ENCODE measurements around the gene KMT2C. TPM values are rescaled to one million over a fixed set of nuclear protein-coding genes. Genes with fewer than 3 reads are reported as not detected.
"Not testable (repeated sequence)": the region's sequence is repeated elsewhere in the genome, so short reads cannot be mapped to it uniquely, and the experiment has no call there.

KMT2C gene
- total and polyA plus RNA-seq, 10 donors: 5.3 to 147 (median 107) TPM

- Histone ChIP-seq H3K27me3 (replicated peaks in 1 of 7) (no peaks in the 10 kb centered on the region), H3K36me3 (peaks cover 0 to 98% (median 24%) of the 10 kb centered on the region in 6 donors), H3K4me1 (no peaks in the 10 kb centered on the region), H3K27ac (no peak overlapping the region), H3K4me3 (no peak overlapping the region), H3K9me3 (no peaks in the 10 kb centered on the region)
- TF ChIP-seq, protein P1, sequence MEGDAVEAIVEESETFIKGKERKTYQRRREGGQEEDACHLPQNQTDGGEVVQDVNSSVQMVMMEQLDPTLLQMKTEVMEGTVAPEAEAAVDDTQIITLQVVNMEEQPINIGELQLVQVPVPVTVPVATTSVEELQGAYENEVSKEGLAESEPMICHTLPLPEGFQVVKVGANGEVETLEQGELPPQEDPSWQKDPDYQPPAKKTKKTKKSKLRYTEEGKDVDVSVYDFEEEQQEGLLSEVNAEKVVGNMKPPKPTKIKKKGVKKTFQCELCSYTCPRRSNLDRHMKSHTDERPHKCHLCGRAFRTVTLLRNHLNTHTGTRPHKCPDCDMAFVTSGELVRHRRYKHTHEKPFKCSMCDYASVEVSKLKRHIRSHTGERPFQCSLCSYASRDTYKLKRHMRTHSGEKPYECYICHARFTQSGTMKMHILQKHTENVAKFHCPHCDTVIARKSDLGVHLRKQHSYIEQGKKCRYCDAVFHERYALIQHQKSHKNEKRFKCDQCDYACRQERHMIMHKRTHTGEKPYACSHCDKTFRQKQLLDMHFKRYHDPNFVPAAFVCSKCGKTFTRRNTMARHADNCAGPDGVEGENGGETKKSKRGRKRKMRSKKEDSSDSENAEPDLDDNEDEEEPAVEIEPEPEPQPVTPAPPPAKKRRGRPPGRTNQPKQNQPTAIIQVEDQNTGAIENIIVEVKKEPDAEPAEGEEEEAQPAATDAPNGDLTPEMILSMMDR (IDR thresholded peaks at IDR 0.05 in 8 of 11, conservative IDR thresholded peaks at IDR 0.05 in 3 of 11): no peak
- TF ChIP-seq POLR2A (IDR thresholded peaks at IDR 0.05) (no peak), POLR2AphosphoS5 (IDR thresholded peaks at IDR 0.05) (no peak)
- intact Hi-C loops (cut with DNase I; ENCODE audit: low total_unique reads): no loop called here
- no peak for DNase-seq
Observed at GRCh38 chr7:152231089-152231488, 204.7 kb downstream of the KMT2C start.

- H3K27ac ChIP-seq; DNase-seq; H3K4me1 ChIP-seq; H3K9me3 ChIP-seq; H3K27me3 ChIP-seq (replicated peaks in 1 of 7); H3K4me3 ChIP-seq; intact Hi-C loops (cut with DNase I; ENCODE audit: low total_unique reads): not testable (repeated sequence)
- 94 to 98% (median 96%) methylated on average over 5 of the region's 5 CpGs for WGBS, 5 donors
- peaks cover 0 to 96% (median 42%) of the 10 kb centered on the region in 6 donors for H3K36me3 ChIP-seq
Observed at GRCh38 chr7:152219556-152219955, 216.2 kb downstream of the KMT2C start.

DNA sequence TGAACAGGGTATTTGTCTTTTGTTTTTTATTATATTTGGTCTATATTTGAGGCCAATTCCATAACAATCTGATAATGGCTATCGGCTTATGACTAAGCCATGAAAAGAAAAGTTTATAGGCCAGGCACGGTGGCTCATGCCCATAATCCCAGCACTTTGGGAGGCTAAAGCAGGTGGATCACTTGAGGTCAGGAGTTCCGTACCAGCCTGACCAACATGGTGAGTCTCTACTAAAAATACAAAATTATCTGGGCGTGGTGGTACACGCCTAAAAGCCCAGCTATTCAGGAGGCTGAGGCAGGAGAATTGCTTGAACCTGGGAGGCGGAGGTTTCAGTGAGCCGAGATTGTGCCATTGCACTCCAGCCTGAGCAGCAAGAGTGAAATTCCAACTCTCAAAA is 227.0 kb downstream of the KMT2C start:
- H3K27me3 ChIP-seq (replicated peaks in 1 of 7); intact Hi-C loops (cut with DNase I; ENCODE audit: low total_unique reads); H3K27ac ChIP-seq; H3K9me3 ChIP-seq; H3K4me1 ChIP-seq; H3K4me3 ChIP-seq; DNase-seq: not testable (repeated sequence)
- 97 to 98% (median 98%) methylated on average over 7 of the region's 7 CpGs for WGBS, 5 donors
- peaks cover 0 to 81% (median 21%) of the 10 kb centered on the region in 6 donors for H3K36me3 ChIP-seq

- H3K4me3 ChIP-seq; intact Hi-C loops (cut with DNase I; ENCODE audit: low total_unique reads): not testable (repeated sequence)
Observed at GRCh38 chr7:152204417-152204816, 231.4 kb downstream of the KMT2C start.

GRCh38 chr7:152203095-152203494 is 232.7 kb downstream of the KMT2C start:
- H3K4me1 ChIP-seq: no peaks in the 10 kb centered on the region
- no peaks in the 10 kb centered on the region for H3K27me3 ChIP-seq (replicated peaks in 1 of 7)
- no peak for DNase-seq
- 91 to 98% (median 96%) methylated on average over 3 of the region's 3 CpGs for WGBS, 5 donors
- intact Hi-C loops (cut with DNase I; ENCODE audit: low total_unique reads): no loop called here
- TF ChIP-seq, protein P1 (IDR thresholded peaks at IDR 0.05 in 8 of 11, conservative IDR thresholded peaks at IDR 0.05 in 3 of 11): no peak
- TF ChIP-seq POLR2AphosphoS5 (IDR thresholded peaks at IDR 0.05) (no peak), POLR2A (IDR thresholded peaks at IDR 0.05) (no peak)
- no peak overlapping the region for H3K4me3 ChIP-seq
- H3K9me3 ChIP-seq: no peaks in the 10 kb centered on the region
- H3K27ac ChIP-seq: no peak overlapping the region
- peaks cover 3 to 93% (median 32%) of the 10 kb centered on the region in 6 donors for H3K36me3 ChIP-seq

More at GRCh38 chr7:152204417-152204816, 231.4 kb downstream of the KMT2C start:
- H3K27me3 ChIP-seq (replicated peaks in 1 of 7); DNase-seq; H3K27ac ChIP-seq; H3K9me3 ChIP-seq; H3K4me1 ChIP-seq: not testable (repeated sequence)
- peaks cover 0 to 88% (median 27%) of the 10 kb centered on the region in 6 donors for H3K36me3 ChIP-seq

- Histone ChIP-seq H3K27ac (no peak overlapping the region), H3K4me1 (no peaks in the 10 kb centered on the region), H3K27me3 (replicated peaks in 1 of 7) (no peaks in the 10 kb centered on the region), H3K4me3 (no peak overlapping the region), H3K36me3 (peaks cover 3 to 94% (median 35%) of the 10 kb centered on the region in 6 donors), H3K9me3 (no peaks in the 10 kb centered on the region)
- no peak for DNase-seq
- intact Hi-C loops (cut with DNase I; ENCODE audit: low total_unique reads): no loop called here
- 88 to 98% (median 96%) methylated on average over 3 of the region's 3 CpGs for WGBS, 5 donors
- TF ChIP-seq, protein P1 (IDR thresholded peaks at IDR 0.05 in 8 of 11, conservative IDR thresholded peaks at IDR 0.05 in 3 of 11): no peak
- TF ChIP-seq POLR2A (IDR thresholded peaks at IDR 0.05): no peak
- TF ChIP-seq POLR2AphosphoS5 (IDR thresholded peaks at IDR 0.05): no peak
Observed at GRCh38 chr7:152202056-152202455, 233.7 kb downstream of the KMT2C start.
